Measurements from ENCODE around the gene SETDB1.

GRCh38 chr1:150995896-150996295 is 69.7 kb downstream of the SETDB1 start:
- TF ChIP-seq POLR2A (IDR thresholded peaks at IDR 0.05) = no peak
- TF ChIP-seq CTCF (IDR thresholded peaks at IDR 0.05 in 8 of 11, conservative IDR thresholded peaks at IDR 0.05 in 3 of 11) = peak; percentile 75 to 95 (median 93)
- TF ChIP-seq POLR2AphosphoS5 (IDR thresholded peaks at IDR 0.05) = no peak
